HG02678 (cell line): ENCODE data around the gene ZNF493.

Source experiments
- ATAC-seq: cut with Tn5 transposase; IDR thresholded peaks from one replicate; pipeline ENCODE4 v1.9.1; 2021; ENCODE audit warnings: mild to moderate bottlenecking, moderate library complexity; ENCODE audit not compliant: unreplicated experiment

ZNF493 gene

DNA sequence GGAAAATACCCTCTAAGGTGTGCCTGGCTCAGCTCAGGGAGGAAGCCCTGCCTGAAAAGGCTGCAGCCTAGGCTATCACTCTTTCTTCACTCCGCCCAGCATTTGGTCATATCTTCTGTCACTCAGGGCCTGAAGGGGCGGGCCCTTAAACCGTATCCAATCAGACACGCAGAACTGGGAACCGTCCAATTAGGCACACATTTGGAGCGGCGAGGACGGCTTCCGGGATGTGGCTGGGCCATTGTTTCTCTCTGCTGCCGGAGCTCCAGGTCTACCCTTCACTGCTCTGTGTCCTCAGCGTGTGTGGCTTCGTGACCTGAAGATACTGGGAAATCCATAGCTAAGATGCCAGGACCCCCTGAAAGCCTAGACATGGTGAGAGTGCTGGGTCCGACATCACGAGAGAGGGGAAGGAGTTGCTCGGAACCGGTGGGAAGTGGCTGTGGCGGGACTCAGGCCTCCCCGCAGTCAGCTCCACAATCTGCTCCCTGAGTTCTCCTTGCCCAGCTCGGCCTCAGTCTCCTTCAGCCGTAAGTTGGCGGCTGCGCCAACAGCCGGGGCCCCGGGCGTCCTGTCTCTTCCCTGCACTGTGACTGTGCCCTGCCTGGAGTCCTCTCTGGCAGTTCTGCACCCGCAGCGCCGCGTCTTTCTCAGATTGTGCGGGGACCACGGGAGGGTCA is at the start of gene ZNF493:
TSS of gene ZNF493 (plus strand) at position 241 of the 680 bp plus-strand sequence. CDS start at position 346, 105 bp downstream.
- peak; percentile 100 for ATAC-seq

DNA sequence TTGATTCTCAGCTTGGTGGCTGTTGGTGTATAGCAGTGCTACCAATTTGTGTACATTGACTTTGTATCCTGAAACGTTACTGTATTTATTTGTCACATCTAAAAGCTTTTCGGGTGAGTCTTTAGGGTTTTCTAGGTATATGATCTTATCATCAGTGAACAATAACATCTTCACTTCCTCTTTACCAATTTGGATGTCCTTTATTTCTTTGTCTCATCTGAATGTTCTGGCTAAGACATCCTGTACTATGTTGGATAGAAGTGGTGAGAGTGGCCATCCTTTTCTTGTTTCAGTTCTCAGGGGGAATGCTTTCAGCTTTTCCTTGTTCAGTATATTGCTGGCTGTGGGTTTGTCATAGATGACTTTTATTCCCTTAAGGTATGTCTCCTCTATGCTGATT is 44.1 kb upstream of the ZNF493 start:
- no peak for ATAC-seq

DNA sequence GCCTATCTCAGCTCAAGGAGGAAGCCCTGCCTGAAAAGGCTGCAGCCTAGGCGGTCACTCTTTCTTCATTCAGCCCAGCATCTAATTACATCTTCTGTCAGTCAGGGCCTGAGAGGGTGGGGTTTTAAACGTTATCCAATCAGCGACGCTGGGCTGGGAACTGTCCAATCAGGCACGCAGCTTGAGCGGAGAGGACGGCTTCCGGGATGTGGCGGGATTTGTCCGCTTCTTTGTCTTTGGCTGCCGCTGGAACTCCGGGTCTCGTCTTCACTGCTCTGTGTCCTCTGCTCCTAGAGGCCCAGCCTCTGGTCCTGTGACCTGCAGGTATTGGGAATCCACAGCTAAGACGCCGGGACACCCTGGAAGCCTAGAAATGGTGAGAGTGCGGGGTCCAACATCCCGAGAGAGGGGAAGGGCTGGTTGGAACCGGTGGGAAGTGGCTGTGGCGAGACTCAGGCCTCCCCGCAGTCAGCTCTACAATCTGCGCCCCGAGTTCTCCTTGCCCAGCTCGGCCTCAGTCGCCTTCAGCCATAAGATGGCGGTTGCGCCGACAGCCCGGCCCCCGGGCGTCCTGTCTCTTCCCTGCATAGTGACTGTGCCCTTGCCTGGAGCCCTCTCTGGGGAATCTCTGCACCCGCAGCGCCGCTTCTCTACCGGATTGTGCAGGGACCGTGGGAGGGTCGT is 38.0 kb upstream of the ZNF493 start, which contains the start of gene ZNF738:
TSS of gene ZNF738 (plus strand) at position 233 of the 684 bp plus-strand sequence. CDS start at position 374, 141 bp downstream.
- ATAC-seq, result peak; percentile 98

DNA sequence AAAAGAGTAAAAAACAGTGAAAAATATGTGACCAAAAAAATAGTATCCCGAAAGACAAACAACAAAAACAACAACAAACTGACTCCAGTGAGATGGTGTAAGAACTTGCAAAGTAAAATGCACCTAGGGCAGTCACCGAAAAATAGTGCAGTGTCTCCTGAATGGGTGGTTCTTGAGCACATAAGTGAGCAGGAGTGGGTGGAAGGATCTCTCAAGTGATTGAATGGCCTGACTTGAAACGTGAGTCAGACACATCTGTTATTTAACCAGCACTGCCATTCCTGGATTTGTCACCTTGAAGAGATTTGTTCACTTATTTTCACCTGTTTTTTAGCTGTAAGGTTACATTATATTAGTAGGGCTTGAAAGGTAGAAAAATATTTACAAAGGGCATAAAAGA is 34.6 kb upstream of the ZNF493 start:
- ATAC-seq, result no peak

DNA sequence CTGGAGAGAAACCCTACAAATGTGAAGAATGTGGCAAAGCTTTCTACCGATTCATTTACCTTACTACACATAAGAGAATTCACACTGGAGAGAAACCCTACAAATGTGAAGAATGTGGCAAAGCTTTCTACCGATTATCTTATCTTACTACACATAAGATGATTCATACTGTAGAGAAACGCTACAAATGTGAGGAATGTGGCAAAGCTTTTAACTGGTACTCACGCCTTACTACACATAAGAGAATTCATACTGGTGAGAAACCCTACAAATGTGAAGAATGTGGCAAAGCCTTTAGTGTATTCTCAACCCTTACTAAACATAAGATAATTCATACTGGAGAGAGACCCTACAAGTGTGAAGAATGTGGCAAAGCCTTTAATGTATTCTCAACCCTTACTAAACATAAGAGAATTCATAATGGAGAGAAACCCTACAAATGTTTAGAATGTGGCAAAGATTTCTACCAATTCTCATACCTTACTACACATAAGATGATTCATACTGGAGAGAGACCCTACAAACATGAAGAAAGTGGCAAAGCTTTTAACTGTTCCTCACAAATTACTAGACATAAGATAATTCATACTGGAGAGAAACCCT is 12.9 kb upstream of the ZNF493 start:
- ATAC-seq, result no peak

DNA sequence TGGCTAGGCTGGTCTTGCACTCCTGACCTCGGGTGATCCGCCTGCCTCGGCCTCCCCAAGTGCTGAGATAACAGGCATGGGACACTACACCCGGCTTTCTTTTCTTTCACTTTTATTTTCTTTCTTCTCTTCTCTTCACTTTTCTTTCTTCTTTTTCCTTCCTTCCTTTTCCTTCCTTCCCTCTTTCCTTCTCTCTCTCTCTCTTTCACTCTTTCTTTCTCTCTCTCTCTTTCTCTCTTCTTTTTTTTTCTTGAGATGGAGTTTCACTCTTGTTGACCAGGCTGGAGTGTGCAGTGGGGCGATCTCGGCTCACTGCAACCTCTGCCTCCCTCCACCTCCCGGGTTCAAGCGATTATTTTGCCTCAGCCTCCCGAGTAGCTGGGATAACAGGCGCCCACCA is 812 bp upstream of the ZNF493 start:
- no peak for ATAC-seq

DNA sequence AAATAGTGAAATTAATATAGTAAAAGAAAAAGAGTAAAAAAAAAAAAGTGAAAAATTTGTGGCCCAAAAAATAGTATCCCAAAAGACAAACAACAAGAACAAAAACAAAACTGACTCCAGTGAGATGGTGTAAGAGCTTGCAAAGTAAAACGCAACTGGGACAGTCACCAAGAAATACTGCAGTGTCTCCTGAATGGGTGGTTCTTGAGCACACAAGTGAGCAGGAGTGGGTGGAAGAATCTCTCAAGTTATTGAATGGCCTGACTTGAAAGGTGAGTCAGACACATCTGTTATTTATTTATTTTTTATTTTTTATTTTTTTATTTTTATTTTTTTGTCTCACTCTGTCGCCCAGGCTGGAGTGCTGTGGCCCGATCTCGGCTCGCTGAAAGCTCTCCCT is 1.9 kb downstream of the ZNF493 start:
- no peak for ATAC-seq

DNA sequence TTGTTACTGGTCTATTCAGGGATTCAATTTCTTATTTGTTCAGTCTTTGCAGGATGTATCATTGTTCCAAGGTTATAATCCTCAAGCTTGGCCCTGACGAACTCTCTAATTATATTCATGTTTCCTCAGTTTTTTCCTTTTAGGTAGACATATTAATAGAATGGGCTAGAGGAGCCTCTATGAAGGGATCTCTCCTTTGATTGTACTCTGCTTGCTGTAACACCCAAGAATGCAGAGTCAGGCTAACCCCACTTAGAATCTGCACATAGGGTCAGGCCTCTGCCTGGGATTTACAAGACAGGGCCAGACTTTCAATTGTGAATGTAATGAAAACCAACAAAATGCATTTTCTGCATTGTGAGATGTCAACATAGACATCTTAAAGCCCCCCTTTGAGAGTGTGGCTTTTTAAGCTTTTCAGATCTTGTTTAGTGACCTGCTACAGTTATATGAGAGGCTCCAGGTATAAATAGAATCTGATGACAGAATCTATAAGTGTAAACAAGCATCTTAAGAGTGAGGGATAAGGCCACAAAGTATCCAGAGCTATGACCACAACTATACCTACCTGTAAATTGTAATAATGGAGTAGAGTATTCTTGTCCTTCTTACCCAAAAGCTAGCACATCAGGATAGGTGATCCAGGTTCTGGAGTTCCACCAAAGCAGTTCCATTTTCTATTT is 5.5 kb downstream of the ZNF493 start:
- no peak for ATAC-seq

DNA sequence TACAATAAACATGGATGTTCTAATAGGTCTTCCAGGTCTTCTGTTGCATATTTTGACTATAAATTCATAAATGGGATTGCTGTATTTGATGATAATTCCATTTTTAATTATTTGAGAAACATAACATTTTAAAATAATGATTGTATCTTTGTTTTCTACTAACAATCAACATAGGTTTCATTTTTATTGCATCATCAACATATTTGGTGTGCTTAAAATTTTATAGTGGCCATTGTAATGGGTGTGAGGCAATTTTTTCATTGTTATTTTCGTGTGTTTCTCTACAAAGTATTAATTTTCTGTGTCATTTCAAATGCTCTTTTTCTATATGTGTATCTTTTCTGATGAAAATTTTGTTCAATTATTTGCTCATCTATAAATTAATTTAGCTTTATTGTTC is 13.2 kb downstream of the ZNF493 start:
- no peak for ATAC-seq

DNA sequence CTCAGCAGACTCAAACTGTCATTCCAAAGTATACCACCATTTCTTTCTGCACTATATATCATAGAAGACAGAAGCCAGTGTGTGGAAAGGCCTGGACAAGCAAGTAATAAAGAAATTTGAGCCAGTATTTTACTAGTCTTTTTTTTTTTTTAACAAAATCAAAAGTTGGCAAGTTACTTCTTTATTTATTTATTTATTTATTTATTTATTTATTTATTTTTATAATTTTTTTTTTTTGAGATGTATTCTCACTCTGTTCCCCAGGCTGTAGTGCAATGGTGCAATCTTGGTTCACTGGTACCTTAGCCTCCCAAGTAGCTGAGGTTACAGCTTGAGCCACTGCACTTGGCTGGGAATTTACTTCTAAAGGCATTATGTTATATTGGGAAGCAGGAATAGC is 25.3 kb downstream of the ZNF493 start:
- ATAC-seq, result no peak

DNA sequence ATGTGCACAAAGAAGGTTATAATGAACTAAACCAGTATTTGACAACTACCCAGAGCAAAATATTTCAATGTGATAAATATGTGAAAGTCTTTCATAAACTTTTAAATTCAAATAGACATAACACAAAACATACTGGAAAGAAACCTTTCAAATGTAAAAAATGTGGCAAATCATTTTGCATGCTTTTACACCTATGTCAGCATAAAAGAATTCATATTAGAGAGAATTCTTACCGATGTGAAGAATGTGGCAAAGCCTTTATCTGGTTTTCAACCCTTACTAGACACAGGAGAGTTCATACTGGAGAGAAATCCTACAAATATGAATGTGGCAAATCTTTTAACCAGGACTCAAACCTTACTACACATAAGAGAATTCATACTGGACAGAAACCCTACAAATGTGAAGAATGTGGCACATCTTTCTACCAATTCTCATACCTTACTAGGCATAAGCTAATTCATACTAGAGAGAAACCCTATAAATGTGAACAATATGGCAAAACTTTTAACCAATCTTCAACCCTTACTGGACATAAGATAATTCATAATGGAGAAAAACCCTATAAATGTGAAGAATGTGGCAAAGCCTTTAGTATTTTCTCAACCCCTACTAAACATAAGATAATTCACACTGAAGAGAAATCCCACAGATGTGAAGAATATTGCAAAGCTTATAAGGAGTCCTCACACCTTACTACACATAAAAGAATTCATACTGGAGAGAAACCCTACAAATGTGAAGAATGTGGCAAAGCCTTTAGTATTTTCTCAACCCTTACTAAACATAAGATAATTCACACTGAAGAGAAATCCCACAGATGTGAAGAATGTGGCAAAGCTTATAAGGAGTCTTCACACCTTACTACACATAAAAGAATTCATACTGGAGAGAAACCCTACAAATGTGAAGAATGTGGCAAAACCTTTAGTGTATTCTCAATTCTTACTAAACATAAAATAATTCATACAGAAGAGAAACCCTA is 26.4 kb downstream of the ZNF493 start:
- no peak for ATAC-seq

DNA sequence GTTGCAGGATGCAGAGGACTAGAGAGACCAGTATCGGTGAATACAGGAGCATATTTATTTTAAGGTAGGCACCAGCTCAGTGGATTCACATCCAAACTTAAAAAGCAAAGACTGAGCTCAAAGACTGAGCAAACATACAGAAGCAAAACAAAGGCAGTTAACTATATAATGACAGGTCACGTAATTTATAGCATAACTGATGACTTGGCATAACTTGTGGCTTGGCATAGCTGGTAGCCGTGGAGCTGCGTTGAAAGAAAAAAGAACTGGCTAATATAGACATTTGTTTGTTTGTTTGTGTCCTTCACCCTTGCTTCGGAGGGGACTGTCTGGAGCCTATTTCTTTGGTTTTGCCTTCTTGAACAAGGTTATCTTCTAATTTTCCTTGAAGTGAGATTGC is 33.7 kb downstream of the ZNF493 start:
- no peak for ATAC-seq

DNA sequence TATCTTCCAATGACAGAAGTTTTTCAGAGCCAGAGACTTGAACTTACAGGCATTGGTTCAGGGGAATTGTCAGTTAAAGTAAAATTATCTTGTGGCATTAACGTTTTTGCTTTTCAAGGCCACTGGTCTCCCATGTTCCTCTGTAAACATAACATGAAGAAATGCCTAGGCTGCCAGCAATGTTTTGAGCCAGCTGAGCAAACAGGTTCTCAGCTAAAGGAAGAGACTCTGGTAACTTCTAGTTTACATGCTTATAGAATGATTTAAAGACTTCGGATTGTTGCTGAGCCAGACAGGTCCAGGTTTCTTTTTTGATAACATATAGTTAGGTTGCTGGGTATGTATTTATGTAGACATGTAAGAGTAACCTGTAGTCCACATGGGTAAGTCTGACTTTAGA is 35.7 kb downstream of the ZNF493 start:
- no peak for ATAC-seq

DNA sequence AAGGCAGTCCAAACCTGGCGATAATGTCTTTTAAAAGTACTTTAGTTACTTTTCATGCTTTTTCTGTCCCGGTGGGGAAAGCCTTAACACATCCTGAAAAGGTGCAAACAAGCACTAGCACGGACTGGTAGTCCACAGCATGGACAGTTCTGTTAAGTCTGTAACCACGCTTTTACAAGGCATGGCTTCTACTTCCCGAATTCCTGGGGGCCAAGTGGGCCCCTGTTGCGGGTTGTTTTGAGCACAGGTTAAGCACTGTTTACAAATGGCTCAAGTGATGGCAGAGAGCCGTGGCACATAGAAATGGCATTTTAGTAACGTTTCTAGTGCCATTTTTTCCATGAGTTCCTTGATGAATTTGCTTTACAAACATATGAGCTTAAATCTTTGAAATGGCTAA is 37.6 kb downstream of the ZNF493 start:
- ATAC-seq, result no peak

DNA sequence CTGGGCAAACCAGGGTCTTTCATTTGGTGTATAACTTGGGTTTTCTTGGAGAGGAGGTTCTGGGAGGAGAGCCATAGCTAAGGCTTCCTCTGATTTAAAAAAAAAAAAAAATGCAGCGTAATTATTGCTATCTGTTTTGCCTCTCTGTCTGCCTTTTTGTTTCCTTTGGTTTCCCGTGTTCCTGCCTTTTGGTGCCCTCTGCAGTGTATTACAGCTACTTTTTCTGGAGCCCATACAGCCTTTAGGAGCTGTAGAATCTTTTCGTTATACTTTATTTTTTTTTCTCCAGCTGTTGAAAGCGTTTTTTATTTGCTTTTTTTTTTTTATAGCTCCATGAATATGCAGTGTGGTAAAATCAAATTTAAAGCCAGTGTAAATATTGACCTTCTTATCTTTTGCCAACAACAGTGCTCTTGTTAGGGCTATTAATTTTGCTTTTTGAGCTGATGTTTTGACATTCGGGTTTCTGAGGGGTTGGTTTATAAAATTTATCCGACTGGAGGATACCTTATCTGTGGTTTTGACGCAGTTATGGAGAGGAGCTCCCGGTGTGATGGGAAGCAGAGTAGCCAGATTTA is 38.1 kb downstream of the ZNF493 start:
- no peak for ATAC-seq

DNA sequence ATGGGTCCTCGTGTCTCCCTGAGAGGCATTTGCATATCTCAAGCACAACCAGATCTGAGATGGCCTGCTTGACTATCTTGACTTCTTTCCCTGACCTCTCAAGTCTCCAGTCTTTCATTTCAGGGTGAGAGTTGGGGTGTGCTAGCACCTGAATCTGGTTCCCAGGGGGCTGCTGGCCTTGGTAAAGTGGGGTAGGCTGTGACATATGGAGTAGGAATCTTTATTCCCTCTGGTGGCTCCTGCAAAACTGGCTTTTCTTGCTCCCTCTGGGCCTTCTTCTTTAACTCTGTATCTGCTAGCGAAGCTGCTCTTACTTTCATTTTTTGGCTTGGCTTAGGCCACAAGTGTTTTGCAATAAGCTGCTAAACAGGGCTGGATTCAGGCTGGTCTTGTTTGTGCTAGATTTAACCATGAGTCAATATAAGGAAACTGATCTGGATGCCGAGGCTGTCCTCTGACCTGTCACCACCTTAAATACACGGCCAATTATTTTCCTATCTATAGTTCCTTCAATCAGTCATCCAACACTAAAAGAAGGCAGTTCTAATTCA is 42.3 kb downstream of the ZNF493 start:
- ATAC-seq, result no peak

DNA sequence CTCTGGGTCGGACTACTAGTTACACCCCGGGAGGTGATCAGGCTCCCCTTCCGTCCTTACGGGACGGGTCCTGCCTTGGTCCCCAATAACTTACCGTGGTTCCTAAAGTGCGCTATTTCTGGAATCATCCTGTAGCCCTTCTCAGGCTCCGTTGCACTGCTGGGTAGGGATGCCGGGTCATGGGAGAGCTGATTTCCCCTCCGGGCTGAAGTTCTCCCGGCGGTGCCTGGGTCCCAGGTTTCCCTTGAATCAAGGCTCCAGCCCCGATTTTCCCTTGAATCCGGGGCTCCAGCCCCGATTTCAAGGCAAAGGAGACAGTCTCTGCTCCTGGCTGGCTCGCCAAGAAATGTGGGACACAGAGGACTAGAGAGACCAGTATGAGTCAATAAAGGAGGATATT is 43.4 kb downstream of the ZNF493 start:
- no peak for ATAC-seq

DNA sequence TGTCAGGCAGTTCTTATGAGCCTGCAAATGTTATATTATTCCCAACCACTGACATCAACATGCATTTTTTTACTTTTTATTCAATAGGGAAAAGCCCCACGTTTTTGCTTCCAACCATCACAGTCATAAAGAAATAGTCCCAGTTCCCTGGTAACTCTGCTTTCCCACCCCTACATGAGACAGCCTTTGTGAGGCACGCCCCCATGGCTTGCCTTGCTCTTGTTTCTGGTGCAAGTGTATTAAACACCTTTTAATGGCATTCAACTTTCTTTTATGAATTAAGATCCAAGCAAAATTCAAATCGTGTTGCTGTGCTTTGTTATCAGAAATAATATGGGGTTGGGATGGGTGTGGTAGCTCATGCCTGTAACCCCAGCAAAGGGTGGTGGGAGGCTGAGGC is 54.3 kb downstream of the ZNF493 start:
- no peak for ATAC-seq

DNA sequence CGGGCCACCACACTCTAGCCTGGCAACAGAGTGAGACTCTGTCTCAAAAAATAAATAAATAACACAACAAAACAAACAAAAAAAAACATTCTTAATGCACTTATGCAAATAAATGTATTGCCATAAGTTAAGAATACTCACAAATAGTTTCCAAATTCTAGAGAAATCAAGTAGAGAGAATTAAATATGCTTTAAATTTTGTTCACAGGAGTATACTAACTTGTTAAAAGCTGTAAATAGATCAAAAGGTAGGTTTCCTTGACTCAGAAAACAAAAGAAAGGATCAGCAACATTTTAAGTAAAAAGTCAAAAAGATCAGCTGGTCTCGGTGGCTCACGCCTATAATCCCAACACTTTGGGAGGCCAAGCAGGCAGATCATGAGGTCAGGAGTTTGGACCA is 58.0 kb downstream of the ZNF493 start:
- no peak for ATAC-seq

DNA sequence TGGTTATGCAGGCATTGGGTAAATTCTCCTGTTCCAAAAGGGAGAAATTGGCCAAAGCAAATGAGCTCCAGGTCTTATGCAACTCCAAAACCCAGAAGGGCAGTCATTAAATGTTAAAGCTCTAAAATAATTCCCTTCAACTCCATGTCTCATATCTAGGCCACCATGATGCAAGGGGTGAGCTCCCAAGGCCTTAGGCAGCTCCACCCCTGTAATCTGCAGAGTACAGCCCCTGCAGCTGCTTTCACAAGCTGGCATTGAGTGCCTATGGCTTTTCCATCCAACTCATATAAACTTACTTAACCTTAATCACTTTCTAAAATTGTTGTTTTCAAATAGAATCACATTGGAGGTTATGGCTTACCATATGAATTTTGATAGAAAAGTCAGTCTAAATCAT is 63.8 kb downstream of the ZNF493 start:
- ATAC-seq, result no peak
